Measurements from ENCODE around the gene ELP4.

DNA sequence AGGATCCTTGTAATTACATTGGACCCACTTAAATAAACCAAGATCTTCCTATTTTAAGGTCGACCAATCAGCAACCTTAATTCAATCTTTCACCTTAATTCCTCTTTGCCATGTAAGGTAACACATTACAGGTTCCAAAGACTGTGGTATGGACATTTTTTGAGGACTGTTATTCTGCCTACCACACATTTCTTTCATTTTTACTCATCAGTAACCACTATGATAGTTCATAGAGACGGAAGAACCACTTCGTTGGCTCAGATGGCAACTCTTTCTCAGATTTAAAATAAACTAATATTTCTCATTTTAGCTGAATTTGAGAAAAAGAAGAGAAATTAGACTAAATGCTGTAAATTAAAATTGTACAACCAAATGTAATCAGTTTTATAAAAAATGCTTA is 205.3 kb downstream of the ELP4 start:
- TF ChIP-seq, protein P1, sequence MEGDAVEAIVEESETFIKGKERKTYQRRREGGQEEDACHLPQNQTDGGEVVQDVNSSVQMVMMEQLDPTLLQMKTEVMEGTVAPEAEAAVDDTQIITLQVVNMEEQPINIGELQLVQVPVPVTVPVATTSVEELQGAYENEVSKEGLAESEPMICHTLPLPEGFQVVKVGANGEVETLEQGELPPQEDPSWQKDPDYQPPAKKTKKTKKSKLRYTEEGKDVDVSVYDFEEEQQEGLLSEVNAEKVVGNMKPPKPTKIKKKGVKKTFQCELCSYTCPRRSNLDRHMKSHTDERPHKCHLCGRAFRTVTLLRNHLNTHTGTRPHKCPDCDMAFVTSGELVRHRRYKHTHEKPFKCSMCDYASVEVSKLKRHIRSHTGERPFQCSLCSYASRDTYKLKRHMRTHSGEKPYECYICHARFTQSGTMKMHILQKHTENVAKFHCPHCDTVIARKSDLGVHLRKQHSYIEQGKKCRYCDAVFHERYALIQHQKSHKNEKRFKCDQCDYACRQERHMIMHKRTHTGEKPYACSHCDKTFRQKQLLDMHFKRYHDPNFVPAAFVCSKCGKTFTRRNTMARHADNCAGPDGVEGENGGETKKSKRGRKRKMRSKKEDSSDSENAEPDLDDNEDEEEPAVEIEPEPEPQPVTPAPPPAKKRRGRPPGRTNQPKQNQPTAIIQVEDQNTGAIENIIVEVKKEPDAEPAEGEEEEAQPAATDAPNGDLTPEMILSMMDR (IDR thresholded peaks at IDR 0.05 in 2 of 3, conservative IDR thresholded peaks at IDR 0.05 in 1 of 3; ENCODE audit: borderline replicate concordance in 1 of 3, insufficient read depth in 1 of 3, low read depth in 2 of 3, low read length in 2 of 3): no peak
- no peak for TF ChIP-seq POLR2AphosphoS5 (IDR thresholded peaks at IDR 0.05; ENCODE audit: low read depth, low read length)
- no peak for TF ChIP-seq EZH2 (IDR thresholded peaks at IDR 0.05)
- TF ChIP-seq POLR2A (IDR thresholded peaks at IDR 0.05; ENCODE audit: borderline replicate concordance, extremely low read depth, insufficient read depth, insufficient read length): no peak
- no peak for TF ChIP-seq EZH2phosphoT487 (IDR thresholded peaks at IDR 0.05; ENCODE audit: borderline replicate concordance)
- TF ChIP-seq CEBPB (IDR thresholded peaks at IDR 0.05; ENCODE audit: low read depth): no peak
- TF ChIP-seq SP1 (IDR thresholded peaks at IDR 0.05; ENCODE audit: low read depth): no peak

All from HCT116 (cell line).